Ishikawa (cell line): ENCODE results near the gene NTN1.

ENCODE experiments used
- CEBPB ChIP-seq: IDR thresholded peaks from 2 replicates; pipeline ENCODE4 v1.6.1; 2012
- CREB1 ChIP-seq: IDR thresholded peaks from 2 replicates; pipeline ENCODE4 v1.6.1; 2012; ENCODE audit warnings: low read depth
- EGR1 ChIP-seq: IDR thresholded peaks from 2 replicates; pipeline ENCODE4 v1.6.1; 2012
- EP300 ChIP-seq: IDR thresholded peaks from 2 replicates; pipeline ENCODE4 v1.6.1; 2012; ENCODE audit warnings: borderline replicate concordance
- FOXM1 ChIP-seq: IDR thresholded peaks from 2 replicates; pipeline ENCODE4 v1.6.1; 2012; ENCODE audit warnings: low read depth, borderline replicate concordance
- NFIC ChIP-seq: IDR thresholded peaks from 2 replicates; pipeline ENCODE4 v1.6.1; 2012
- RAD21 ChIP-seq: IDR thresholded peaks from 2 replicates; pipeline ENCODE4 v1.6.1; 2012; ENCODE audit warnings: low read depth
- TAF1 ChIP-seq: IDR thresholded peaks from 2 replicates; pipeline ENCODE4 v1.6.1; 2012; ENCODE audit warnings: low read depth, mild to moderate bottlenecking
- TCF12 ChIP-seq: IDR thresholded peaks from 2 replicates; pipeline ENCODE4 v1.6.1; 2012; ENCODE audit warnings: low read depth
- TEAD4 ChIP-seq: IDR thresholded peaks from 2 replicates; pipeline ENCODE4 v1.6.1; 2012
- USF1 ChIP-seq: IDR thresholded peaks from 2 replicates; pipeline ENCODE4 v1.6.1; 2012
- YY1 ChIP-seq: IDR thresholded peaks from 2 replicates; pipeline ENCODE4 v1.6.1; 2012; ENCODE audit warnings: low read depth
- ZBTB7A ChIP-seq: IDR thresholded peaks from 2 replicates; pipeline ENCODE4 v1.6.1; 2012; ENCODE audit warnings: low read depth
- TF ChIP-seq, protein P1 (sequence below): IDR thresholded peaks from 2 replicates; pipeline ENCODE4 v1.6.1; 2012
- TF ChIP-seq, protein P2 (sequence below): IDR thresholded peaks from 2 replicates; pipeline ENCODE4 v1.6.1; 2012; ENCODE audit warnings: low read depth, mild to moderate bottlenecking

Gene NTN1

GRCh38 chr17:9037736-9038135, 16.4 kb downstream of the NTN1 start:
- TF ChIP-seq TCF12: no peak
- no peak for TF ChIP-seq FOXM1
- TF ChIP-seq TEAD4: no peak
- TF ChIP-seq USF1: no peak
- no peak for TF ChIP-seq TAF1
- TF ChIP-seq, protein P1, sequence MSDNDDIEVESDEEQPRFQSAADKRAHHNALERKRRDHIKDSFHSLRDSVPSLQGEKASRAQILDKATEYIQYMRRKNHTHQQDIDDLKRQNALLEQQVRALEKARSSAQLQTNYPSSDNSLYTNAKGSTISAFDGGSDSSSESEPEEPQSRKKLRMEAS: no peak
- no peak for TF ChIP-seq NFIC
- TF ChIP-seq EP300: no peak

GRCh38 chr17:9038380-9038779, 17.1 kb downstream of the NTN1 start:
- TF ChIP-seq USF1 (no peak), EGR1 (no peak), ZBTB7A (no peak), EP300 (no peak), CEBPB (no peak)
- TF ChIP-seq, protein P1: no peak

DNA sequence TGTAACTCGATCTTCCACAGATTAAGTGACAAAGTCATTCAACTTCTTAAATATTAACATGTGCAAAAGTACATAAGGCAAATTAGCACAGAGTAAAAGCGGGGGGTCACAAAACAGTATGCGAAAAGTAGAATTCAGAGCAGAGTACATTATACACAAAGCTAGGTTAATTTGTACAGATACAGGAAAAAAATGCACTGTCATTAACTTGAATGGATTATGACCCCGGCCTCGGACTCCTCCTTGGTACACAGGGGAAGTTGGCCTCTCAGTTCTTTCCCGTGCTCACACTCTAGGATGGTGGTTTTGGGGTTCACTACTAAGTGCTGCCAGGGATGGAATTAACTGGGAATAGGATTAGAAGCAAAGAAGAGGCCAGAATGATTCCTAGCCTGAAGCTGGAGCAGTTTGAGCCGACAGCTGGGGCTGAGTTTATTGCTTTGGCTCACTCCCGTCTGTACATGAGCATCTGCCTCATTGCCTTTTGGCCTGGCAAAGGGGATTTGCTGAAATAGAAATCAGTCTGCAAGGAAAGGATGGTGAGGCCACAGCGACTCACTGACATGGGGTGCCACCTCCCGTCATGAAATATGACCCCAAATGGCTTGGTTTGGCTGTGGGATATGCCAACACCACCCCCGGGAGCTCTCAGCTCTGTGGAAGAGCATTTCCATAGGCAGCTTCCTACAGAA, 23.6 kb downstream of the NTN1 start:
- TF ChIP-seq USF1 (no peak), FOXM1 (no peak), ZBTB7A (no peak), EP300 (no peak), CREB1 (no peak), TAF1 (no peak), YY1 (no peak), NFIC (no peak), EGR1 (no peak), CEBPB (no peak), TCF12 (no peak), TEAD4 (no peak)
- TF ChIP-seq, protein P2, sequence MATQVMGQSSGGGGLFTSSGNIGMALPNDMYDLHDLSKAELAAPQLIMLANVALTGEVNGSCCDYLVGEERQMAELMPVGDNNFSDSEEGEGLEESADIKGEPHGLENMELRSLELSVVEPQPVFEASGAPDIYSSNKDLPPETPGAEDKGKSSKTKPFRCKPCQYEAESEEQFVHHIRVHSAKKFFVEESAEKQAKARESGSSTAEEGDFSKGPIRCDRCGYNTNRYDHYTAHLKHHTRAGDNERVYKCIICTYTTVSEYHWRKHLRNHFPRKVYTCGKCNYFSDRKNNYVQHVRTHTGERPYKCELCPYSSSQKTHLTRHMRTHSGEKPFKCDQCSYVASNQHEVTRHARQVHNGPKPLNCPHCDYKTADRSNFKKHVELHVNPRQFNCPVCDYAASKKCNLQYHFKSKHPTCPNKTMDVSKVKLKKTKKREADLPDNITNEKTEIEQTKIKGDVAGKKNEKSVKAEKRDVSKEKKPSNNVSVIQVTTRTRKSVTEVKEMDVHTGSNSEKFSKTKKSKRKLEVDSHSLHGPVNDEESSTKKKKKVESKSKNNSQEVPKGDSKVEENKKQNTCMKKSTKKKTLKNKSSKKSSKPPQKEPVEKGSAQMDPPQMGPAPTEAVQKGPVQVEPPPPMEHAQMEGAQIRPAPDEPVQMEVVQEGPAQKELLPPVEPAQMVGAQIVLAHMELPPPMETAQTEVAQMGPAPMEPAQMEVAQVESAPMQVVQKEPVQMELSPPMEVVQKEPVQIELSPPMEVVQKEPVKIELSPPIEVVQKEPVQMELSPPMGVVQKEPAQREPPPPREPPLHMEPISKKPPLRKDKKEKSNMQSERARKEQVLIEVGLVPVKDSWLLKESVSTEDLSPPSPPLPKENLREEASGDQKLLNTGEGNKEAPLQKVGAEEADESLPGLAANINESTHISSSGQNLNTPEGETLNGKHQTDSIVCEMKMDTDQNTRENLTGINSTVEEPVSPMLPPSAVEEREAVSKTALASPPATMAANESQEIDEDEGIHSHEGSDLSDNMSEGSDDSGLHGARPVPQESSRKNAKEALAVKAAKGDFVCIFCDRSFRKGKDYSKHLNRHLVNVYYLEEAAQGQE: no peak
- TF ChIP-seq, protein P1: no peak

GRCh38 chr17:9050801-9051401, 29.6 kb downstream of the NTN1 start:
- TF ChIP-seq RAD21 (no peak), NFIC (peak; percentile 76), ZBTB7A (no peak), TAF1 (no peak), TCF12 (peak; percentile 42; the same call in 1 of the 2 replicates), TEAD4 (peak; percentile 61)
- TF ChIP-seq, protein P2: no peak

DNA sequence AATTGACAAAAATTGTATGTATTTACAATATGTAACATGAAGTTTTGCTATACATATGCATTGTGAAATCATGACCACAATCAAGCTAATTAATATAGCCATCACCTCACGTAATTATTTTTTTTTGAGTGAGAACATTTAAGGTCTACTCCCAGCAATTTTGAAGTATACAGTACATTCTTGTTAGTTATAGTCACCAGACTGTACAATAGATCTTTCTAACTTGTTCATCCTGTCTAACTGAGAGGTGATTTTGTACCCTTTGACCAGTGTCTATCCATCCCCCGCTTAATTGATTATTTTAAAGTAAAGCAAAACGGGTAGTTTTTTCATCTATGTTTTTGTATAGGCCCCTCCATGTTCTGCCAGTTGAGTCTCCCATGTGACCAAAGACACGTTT, 30.3 kb downstream of the NTN1 start:
- TF ChIP-seq YY1 (no peak), EGR1 (no peak), ZBTB7A (no peak), TEAD4 (no peak), FOXM1 (no peak)
- TF ChIP-seq, protein P1: no peak

DNA sequence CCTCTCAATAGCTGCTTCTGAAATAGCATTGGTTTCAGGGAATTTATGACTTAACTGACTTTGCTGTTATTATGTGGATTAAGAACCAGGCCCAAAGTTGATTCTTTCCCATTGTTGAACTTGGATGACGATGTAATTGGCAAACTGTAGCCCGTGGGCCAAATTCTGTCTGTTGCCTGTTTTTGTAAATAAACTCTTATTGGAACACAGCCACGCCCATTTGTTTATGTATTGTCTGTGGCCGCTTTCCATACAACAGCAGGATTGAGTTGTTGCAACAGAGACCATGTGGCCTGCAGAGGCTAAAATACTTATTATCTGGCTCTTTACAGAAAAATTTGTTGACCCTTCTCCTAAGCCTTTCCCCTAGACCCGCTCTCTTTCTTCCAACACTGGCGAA, 31.6 kb downstream of the NTN1 start:
- TF ChIP-seq USF1 (no peak), TAF1 (no peak), EP300 (no peak), TCF12 (no peak), EGR1 (no peak), NFIC (no peak), YY1 (no peak), FOXM1 (no peak), TEAD4 (no peak), RAD21 (no peak), CEBPB (no peak), ZBTB7A (no peak), CREB1 (no peak)
- TF ChIP-seq, protein P1: no peak
- TF ChIP-seq, protein P2: no peak
